Hepatocyte (in vitro differentiated cells): ENCODE measurements around the gene NRCAM. TPM values are rescaled to one million over a fixed set of nuclear protein-coding genes. Genes with fewer than 3 reads are reported as not detected.

Source experiments
- DNase-seq: peaks from one replicate; pipeline ENCODE4 v3.0.0-alpha.2; 2016; ENCODE audit warnings: low spot score
- H2AFZ ChIP-seq: fragments of 200-600 bp; sonication (generic); 2 replicates; pipeline ENCODE4 v1.6.0; 2016; ENCODE audit warnings: antibody characterized with exemption, mild to moderate bottlenecking
- H3K27ac ChIP-seq: fragments of 200-600 bp; sonication (generic); 2 replicates; pipeline ENCODE4 v1.5.1; 2016; ENCODE audit warnings: mild to moderate bottlenecking
- H3K27me3 ChIP-seq: fragments of 200-600 bp; sonication (generic); 2 replicates; pipeline ENCODE4 v1.6.1; 2016
- H3K36me3 ChIP-seq: fragments of 200-600 bp; sonication (generic); replicated peaks from 2 replicates; pipeline ENCODE4 v1.5.1; 2016; ENCODE audit warnings: low read depth; ENCODE audit not compliant: insufficient read depth
- H3K4me1 ChIP-seq: fragments of 200-600 bp; sonication (generic); 2 replicates; pipeline ENCODE4 v1.5.1; 2016; ENCODE audit warnings: mild to moderate bottlenecking, moderate library complexity; ENCODE audit not compliant: insufficient read depth
- H3K4me2 ChIP-seq: fragments of 200-600 bp; sonication (generic); 2 replicates; pipeline ENCODE4 v1.6.0; 2016
- H3K4me3 ChIP-seq: fragments of 200-600 bp; sonication (generic); 2 replicates; pipeline ENCODE4 v1.5.1; 2016; ENCODE audit warnings: mild to moderate bottlenecking
- H3K79me2 ChIP-seq: fragments of 200-600 bp; sonication (generic); 2 replicates; pipeline ENCODE4 v1.6.0; 2017; ENCODE audit warnings: mild to moderate bottlenecking
- H3K9me2 ChIP-seq: fragments of 200-600 bp; sonication (generic); replicated peaks from 2 replicates; pipeline ENCODE4 v1.6.0; 2017; ENCODE audit warnings: mild to moderate bottlenecking; ENCODE audit not compliant: insufficient read depth
- H3K9me3 ChIP-seq: fragments of 200-600 bp; sonication (generic); 2 replicates; pipeline ENCODE4 v1.5.1; 2016; ENCODE audit warnings: low read depth, mild to moderate bottlenecking
- H4K20me1 ChIP-seq: fragments of 200-600 bp; sonication (generic); 2 replicates; pipeline ENCODE4 v1.6.0; 2016; ENCODE audit warnings: mild to moderate bottlenecking; ENCODE audit not compliant: insufficient read depth, poor library complexity, severe bottlenecking
- EZH2 ChIP-seq: fragments of 200-600 bp; sonication (generic); IDR thresholded peaks from 2 replicates; pipeline ENCODE4 v1.6.1; 2016; ENCODE audit warnings: antibody characterized with exemption, mild to moderate bottlenecking, borderline replicate concordance
- EZH2phosphoT487 ChIP-seq: fragments of 200-600 bp; sonication (generic); IDR thresholded peaks from one replicate; pipeline ENCODE4 v1.6.1; 2018; ENCODE audit warnings: antibody characterized with exemption, mild to moderate bottlenecking, low read depth, moderate library complexity; ENCODE audit not compliant: unreplicated experiment, severe bottlenecking
- whole genome bisulfite sequencing: methylation state at CpG from one replicate; pipeline ENCODE4 v1.1.6; 2016; ENCODE audit warnings: low lambda C conversion rate; ENCODE audit errors: missing lambda C conversion rate; 5-methylcytosine and 5-hydroxymethylcytosine counted together
- polyA plus RNA-seq: library from polyadenylated mRNA; unstranded; fragments of >200 nt; fragmentation: Nextera tagmentation; extraction: Ambion mirVana; gene quantifications from 2 replicates; pipeline ENCODE4 v1.2.1, GENCODE V29; 2016
- total RNA-seq: library from RNA; depleted of rRNA; stranded (reverse); fragments of >200 nt; gene quantifications from 2 replicates; pipeline ENCODE4 v1.2.3, GENCODE V29; 2014
- TF ChIP-seq, protein P1 (sequence below): fragments of 200-600 bp; sonication (generic); IDR thresholded peaks from 2 replicates; pipeline ENCODE4 v1.5.1; 2016; ENCODE audit warnings: antibody characterized with exemption, mild to moderate bottlenecking; ENCODE audit not compliant: poor library complexity

NRCAM gene
- total and polyA plus RNA-seq, 2 experiments from 2014 or later: 16.0 to 34.4 TPM

GRCh38 chr7:108419961-108420908 is 36.0 kb downstream of the NRCAM start:
- Histone ChIP-seq H4K20me1 (no peaks in the 10 kb centered on the region), H3K9me3 (no peaks in the 10 kb centered on the region), H3K36me3 (no peaks in the 10 kb centered on the region), H3K9me2 (no peaks in the 10 kb centered on the region), H3K4me3 (no peak overlapping the region), H3K27ac (no peak overlapping the region), H3K4me2 (no peak overlapping the region), H3K79me2 (no peaks in the 10 kb centered on the region), H3K27me3 (no peaks in the 10 kb centered on the region), H2AFZ (no peak overlapping the region), H3K4me1 (no peaks in the 10 kb centered on the region)
- 75% methylated on average over 7 of the region's 7 CpGs for WGBS
- DNase-seq: no peak
- TF ChIP-seq, protein P1, sequence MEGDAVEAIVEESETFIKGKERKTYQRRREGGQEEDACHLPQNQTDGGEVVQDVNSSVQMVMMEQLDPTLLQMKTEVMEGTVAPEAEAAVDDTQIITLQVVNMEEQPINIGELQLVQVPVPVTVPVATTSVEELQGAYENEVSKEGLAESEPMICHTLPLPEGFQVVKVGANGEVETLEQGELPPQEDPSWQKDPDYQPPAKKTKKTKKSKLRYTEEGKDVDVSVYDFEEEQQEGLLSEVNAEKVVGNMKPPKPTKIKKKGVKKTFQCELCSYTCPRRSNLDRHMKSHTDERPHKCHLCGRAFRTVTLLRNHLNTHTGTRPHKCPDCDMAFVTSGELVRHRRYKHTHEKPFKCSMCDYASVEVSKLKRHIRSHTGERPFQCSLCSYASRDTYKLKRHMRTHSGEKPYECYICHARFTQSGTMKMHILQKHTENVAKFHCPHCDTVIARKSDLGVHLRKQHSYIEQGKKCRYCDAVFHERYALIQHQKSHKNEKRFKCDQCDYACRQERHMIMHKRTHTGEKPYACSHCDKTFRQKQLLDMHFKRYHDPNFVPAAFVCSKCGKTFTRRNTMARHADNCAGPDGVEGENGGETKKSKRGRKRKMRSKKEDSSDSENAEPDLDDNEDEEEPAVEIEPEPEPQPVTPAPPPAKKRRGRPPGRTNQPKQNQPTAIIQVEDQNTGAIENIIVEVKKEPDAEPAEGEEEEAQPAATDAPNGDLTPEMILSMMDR: no peak
- TF ChIP-seq EZH2phosphoT487: no peak
- no peak for TF ChIP-seq EZH2

- TF ChIP-seq, protein P1: no peak
- no peak for TF ChIP-seq EZH2phosphoT487
- TF ChIP-seq EZH2: no peak
- H2AFZ ChIP-seq: no peak overlapping the region
- no peaks in the 10 kb centered on the region for H4K20me1 ChIP-seq
- H3K79me2 ChIP-seq: no peaks in the 10 kb centered on the region
- H3K9me2 ChIP-seq: no peaks in the 10 kb centered on the region
- DNase-seq: no peak
- no peaks in the 10 kb centered on the region for H3K9me3 ChIP-seq
- no peak overlapping the region for H3K4me3 ChIP-seq
- WGBS: 62% methylated on average over 7 of the region's 7 CpGs
- no peak overlapping the region for H3K27ac ChIP-seq
- H3K4me2 ChIP-seq: no peak overlapping the region
- no peaks in the 10 kb centered on the region for H3K4me1 ChIP-seq
- H3K27me3 ChIP-seq: no peaks in the 10 kb centered on the region
- H3K36me3 ChIP-seq: no peaks in the 10 kb centered on the region
Measured at GRCh38 chr7:108418946-108419345, 37.3 kb downstream of the NRCAM start.

DNA sequence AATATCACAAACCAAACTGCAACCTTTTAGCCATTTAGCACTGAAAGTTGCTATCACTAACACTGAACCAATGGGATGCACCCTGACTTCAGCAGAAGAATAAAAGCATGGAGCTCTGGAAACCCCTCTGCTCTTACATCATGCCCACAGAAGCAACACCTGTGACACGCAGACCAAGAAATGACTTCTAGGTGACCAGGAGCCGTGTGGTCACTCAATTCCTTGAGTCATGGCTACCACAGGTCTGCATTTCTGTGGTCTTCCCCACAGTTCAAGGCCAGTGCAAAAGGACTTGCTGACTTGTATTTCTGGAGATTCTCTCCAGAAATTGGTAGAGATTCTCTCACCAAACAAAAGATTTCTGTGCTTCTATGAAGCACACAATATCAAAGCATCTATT is 38.3 kb downstream of the NRCAM start:
- H3K4me1 ChIP-seq: no peaks in the 10 kb centered on the region
- no peaks in the 10 kb centered on the region for H3K9me3 ChIP-seq
- no peaks in the 10 kb centered on the region for H3K36me3 ChIP-seq
- H3K4me2 ChIP-seq: no peak overlapping the region
- 46% methylated on average over 2 of the region's 2 CpGs for WGBS
- H3K4me3 ChIP-seq: no peak overlapping the region
- H3K27me3 ChIP-seq: no peaks in the 10 kb centered on the region
- no peaks in the 10 kb centered on the region for H3K79me2 ChIP-seq
- H4K20me1 ChIP-seq: no peaks in the 10 kb centered on the region
- H3K9me2 ChIP-seq: no peaks in the 10 kb centered on the region
- no peak for DNase-seq
- no peak overlapping the region for H3K27ac ChIP-seq
- no peak overlapping the region for H2AFZ ChIP-seq
- TF ChIP-seq EZH2: no peak
- TF ChIP-seq EZH2phosphoT487: no peak
- TF ChIP-seq, protein P1: no peak
